M059J (cell line): ENCODE measurements around the gene ZFHX2. TPM values are rescaled to one million over a fixed set of nuclear protein-coding genes. Genes with fewer than 3 reads are reported as not detected.

Experiments
- total RNA-seq: library from RNA; depleted of rRNA; stranded (reverse); fragments of >200 nt; shearing (Covaris generic); gene quantifications from 2 replicates; pipeline ENCODE4 v1.2.3, GENCODE V29; 2014; rRNA removed

The ZFHX2 gene
- total RNA-seq, 1 experiment from 2014 or later, result 0.05 TPM

Other genes starting within 250 kb of the ZFHX2 start
- 3.0 and 5.0 TPM in 2 replicates for gene PPP1R3E, start 248.9 kb downstream of the ZFHX2 start, total RNA-seq
- gene BCL2L2, start 244.9 kb downstream of the ZFHX2 start, total RNA-seq, result 9.5 and 17.1 TPM in 2 replicates
- gene PABPN1, start 230.3 kb downstream of the ZFHX2 start, total RNA-seq, result 80.8 and 89.2 TPM in 2 replicates
- gene SLC22A17, start 198.9 kb downstream of the ZFHX2 start, total RNA-seq, result 4.6 and 8.6 TPM in 2 replicates
- gene EFS, start 186.6 kb downstream of the ZFHX2 start, total RNA-seq, result 0.12 and 0.64 TPM in 2 replicates
- gene IL25, start 179.0 kb downstream of the ZFHX2 start, total RNA-seq, result not detected in 2 replicates
- gene CMTM5, start 174.7 kb downstream of the ZFHX2 start, total RNA-seq, result not detected in 2 replicates
- not detected in 2 replicates for gene MYH6, start 143.5 kb downstream of the ZFHX2 start, total RNA-seq
- gene MYH7, start 116.1 kb downstream of the ZFHX2 start, total RNA-seq, result not detected in 2 replicates
- gene NGDN, start 82.1 kb downstream of the ZFHX2 start, total RNA-seq, result 37.3 and 46.4 TPM in 2 replicates
- 7.1 and 18.1 TPM in 2 replicates for gene THTPA, start 4.5 kb upstream of the ZFHX2 start, total RNA-seq
- gene AP1G2, start 16.0 kb upstream of the ZFHX2 start, total RNA-seq, result 14.7 and 21.3 TPM in 2 replicates
- 0.10 TPM in 1 of 2 replicates, not detected in the other for gene JPH4, start 27.0 kb upstream of the ZFHX2 start, total RNA-seq
- 11.9 and 16.8 TPM in 2 replicates for gene DHRS2, start 84.6 kb upstream of the ZFHX2 start, total RNA-seq